SHP77 treated with DMSO at 0.1 percent for 48 hours (cell line): ENCODE results near the gene C11orf52.

Experiments used
- DNase-seq: peaks from one replicate; lab custom pipeline; 2025; lab: John Stamatoyannopoulos, UW

The C11orf52 gene

DNA sequence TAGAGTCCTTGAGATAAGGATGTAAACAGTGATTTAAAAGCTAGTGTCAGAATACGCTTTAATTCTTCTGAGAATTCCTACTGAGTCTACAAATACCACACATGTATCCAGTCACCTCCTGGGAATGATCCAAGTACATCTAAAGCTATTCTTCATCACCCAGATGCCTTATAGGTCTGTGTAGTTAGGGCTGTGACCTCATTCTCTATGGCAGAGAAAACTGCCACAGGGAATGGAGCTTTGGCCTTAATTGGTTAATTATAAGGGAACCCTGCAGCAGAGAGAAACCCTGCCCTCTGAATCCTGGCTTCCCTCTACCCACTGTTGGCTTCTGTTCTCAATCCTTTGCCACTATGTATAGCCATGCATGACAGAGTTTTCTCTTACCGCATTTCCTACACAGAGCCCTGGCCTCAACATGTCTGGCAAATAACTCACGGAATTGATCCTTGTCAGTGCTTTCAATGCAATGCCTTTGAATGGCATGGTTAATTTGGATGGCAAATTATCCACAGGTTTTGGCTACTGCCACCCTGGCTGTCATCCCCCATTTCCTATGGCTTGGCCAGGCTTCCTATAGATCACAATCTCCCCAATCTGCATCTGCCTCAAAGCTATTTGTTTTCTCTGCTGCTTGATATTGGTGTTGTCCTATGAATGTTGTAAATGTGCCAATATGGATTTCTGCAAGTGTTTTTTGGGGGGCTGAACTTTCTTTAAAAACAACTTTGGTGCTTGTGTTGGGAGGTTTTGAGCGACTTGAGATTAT lies 21.3 kb downstream of the C11orf52 start:
- DNase-seq, result no peak

DNA sequence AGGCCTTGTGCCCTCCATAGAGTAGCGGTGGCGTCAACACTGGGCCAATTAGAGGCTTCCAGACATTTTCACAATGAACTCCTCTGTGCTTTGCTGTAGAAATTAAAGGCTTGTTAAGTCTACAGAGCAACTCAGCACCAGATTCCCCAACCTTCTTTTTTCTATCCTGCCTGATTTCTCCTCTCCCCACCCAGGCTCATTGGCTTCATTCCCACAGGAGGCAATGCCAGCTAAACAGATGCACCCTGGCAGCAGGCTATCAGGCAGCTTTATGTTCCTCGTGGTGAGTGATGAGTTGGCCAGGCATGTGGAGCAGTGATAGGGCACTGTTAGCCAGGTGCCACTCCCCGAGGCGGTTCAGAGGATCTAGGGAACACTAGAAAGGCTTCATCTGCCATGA lies 23.2 kb downstream of the C11orf52 start:
- no peak for DNase-seq

DNA sequence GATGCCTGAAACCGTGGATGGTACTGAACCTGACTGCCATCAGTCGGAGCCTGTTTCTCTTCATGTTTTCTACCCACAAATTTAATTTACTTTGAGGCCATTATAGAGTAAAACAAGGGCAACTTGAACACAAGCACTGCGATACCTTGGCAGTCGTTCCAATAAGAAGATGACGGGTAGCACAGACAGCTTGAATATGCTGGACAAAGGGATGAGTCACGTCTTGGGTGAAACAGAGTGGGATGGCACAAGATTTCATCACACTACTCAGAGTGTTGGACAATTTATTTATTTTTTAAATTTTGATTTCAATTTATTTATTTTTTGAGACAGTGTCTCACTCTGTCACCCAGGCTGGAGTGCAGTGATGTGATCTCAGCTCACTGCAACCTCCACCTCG lies 24.1 kb downstream of the C11orf52 start:
- no peak for DNase-seq

- no peak for DNase-seq
Measured at GRCh38 chr11:111944139-111944538, 25.4 kb downstream of the C11orf52 start.

DNA sequence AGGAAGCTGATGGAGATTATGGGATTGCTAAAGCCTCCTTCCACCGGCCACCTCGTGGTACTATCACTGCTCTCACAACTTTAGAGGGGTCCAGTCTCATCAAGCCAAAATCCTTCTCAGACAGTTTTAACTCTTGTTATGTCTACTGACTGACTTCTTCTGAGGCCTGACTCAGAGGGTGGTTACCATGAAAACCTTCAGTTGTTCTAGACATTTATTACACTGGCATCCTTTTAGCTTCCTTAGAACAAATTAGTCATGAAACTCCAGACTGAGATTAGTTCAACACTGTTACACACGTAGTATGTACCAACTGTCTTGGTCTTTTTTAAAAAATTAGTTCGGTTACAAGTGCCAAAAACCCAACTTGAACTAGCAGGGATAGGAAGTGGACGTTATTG lies 25.9 kb downstream of the C11orf52 start:
- DNase-seq, result no peak

- DNase-seq, result no peak
Measured at GRCh38 chr11:111945198-111945597, 26.5 kb downstream of the C11orf52 start.

DNA sequence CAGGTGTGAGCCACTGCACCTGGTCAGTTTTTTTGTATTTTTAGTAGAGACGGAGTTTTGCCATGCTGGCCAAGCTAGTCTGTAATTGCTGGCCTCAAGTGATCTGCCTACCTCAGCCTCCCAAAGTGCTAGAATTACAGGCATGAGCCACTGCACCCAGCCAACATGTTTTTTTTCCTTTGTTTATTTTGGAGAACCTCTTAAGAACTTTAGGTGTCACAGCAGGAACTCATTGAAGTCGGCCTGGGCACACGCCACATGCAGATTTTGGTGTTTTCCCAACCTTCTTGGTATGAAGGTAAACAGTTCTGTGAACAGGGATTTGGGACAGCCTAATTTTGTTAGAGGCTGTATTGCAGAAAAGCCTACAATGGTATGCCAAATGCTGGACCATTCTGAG lies 27.8 kb downstream of the C11orf52 start:
- no peak for DNase-seq

GRCh38 chr11:111947143-111947542 lies 28.4 kb downstream of the C11orf52 start:
- no peak for DNase-seq

- DNase-seq, result no peak
Measured at GRCh38 chr11:111949519-111950426, 31.1 kb downstream of the C11orf52 start.

- no peak for DNase-seq
Measured at GRCh38 chr11:111951565-111951964, 32.9 kb downstream of the C11orf52 start.

DNA sequence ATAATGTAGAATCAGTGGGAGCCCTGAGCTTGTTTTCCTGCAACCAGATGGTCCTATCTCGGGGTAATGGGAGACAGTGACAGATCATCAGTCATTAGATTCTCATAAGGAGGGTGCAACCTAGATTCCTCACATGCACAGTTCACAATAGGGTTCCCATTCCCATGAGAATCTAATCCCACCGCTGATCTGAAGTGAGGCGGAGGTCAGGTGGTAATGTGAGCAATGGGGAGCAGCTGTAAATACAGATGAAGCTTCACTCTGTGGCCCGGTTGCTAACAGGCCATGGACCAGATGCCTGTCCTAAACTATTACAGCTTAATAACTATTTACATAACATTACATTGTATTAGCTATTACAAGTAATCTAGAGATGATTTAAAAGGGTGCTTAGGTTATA lies 35.4 kb downstream of the C11orf52 start:
- DNase-seq, result no peak

GRCh38 chr11:111957663-111958444 lies 39.1 kb downstream of the C11orf52 start:
- DNase-seq, result peak; percentile 27

- DNase-seq, result no peak
Measured at GRCh38 chr11:111960916-111961315, 42.2 kb downstream of the C11orf52 start.

GRCh38 chr11:111961389-111962300 lies 42.9 kb downstream of the C11orf52 start:
- no peak for DNase-seq

DNA sequence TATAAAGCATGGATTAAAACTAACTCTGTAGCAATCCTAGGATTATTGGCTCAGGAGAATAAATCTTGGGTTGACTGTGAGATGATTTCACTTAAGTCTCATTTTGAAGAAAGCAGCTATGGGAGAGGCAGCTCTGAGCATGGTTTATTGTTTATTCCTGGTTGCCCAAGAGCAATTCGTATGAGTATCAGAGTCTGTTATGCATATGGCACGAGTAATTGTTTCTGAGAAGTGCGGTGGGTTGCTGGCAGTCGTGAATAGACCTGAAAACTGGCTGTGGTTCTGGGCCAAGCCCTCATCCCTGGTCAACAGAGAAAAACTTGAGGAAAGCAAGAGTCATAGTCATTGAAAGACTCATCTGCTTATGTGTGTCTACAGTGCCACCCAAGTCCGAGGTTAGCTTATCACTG lies 45.2 kb downstream of the C11orf52 start:
- DNase-seq, result no peak

DNA sequence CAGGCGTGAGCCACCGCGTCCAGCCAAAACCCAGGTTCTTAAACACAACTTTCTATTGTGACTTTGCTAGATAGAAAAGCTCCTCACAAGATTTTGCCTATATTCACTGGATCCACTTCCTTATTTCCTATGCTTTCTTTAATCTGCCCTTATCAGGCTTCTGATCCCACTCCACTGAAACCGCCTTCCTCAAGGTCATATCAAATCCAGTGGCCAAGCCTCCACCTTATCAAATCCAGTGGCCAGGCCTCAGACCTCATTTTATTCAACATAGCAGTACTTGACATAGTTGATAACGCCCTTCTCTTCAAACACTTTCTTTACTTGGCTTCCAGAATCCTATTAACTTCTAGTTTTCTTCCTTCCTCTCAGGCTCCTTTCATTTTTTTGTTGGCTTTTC lies 48.0 kb downstream of the C11orf52 start:
- no peak for DNase-seq

GRCh38 chr11:111967649-111968048 lies 48.9 kb downstream of the C11orf52 start:
- no peak for DNase-seq

GRCh38 chr11:111969344-111969743 lies 50.6 kb downstream of the C11orf52 start:
- no peak for DNase-seq

DNA sequence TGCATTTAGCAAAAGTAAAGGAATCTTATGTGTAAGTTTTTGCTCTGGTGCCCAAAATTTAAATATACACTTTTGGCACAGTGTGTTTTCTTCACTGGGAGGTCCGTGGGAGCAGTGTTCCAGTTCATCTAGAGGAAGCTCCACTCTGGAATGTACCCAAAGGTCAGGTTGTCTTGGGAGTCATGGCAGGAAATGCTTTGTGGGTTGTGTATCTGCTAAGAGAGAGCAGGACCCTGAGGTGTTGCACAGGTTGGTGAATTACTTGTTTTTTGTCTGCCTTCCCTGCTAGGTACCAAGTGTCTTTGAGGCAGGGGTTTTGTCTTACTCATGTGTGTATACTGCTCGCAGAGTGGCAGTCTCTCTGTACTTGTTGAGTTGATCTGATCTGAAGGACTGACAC lies 55.7 kb downstream of the C11orf52 start:
- no peak for DNase-seq

DNA sequence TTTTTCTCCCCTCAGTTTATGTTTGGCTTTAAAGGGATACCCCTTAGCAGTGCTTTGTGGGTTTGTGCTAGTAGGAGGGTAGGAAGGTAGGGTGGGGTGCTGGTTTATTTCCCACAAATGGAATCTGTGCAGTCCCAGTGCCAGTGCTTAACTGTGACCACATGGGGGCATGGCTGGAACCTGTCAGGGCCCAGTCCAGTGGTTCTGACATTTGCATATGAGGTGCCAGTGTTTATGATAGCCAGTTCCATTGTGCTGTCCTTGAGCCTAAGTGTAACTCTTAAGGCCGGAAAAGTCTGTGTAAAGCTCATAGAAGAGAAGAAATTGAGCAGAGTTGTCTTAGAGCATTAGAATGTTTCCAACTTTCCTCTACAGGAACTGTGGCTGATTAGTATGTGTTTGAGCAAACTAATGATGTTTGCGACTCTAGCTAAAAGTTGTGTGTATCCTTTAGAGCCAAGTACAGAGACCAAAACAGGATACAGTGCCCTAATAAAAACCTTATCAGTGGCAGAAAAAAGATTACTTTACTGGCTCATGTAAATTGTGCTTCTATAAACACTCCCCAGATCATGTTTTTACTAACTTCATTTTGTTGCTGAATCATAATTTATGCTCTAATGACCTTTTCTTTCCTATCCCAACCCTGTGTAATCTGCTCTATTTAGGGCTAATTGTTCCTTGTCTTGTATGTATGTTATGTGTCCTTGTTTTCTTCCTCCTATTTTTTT lies 56.5 kb downstream of the C11orf52 start:
- DNase-seq, result no peak
